Adrenal gland (tissue), 12 donors: ENCODE measurements around the gene GLRA2. TPM values are rescaled to one million over a fixed set of nuclear protein-coding genes. Genes with fewer than 3 reads are reported as not detected.
A peak's percentile ranks its signal among the peaks of the same experiment; 100 is the strongest.

Experiments used
- DNase-seq, 7 donors: peaks; one replicate each; pipeline ENCODE4 v3.0.0-alpha.2; 2019 to 2020
- H3K27ac ChIP-seq, 5 donors: fragments of 200-600 bp; sonication (generic) in 4 of 5; 1 replicate in 3 of 5; 2 replicates in 2 of 5; pipeline versions ENCODE4 v1.5.1 to v1.8.0; 2016 to 2020; ENCODE audit warnings: mild to moderate bottlenecking in 1 of 5
- H3K27me3 ChIP-seq: fragments of 200-600 bp; 2 replicates; pipeline ENCODE4 v1.8.0; 2021
- H3K36me3 ChIP-seq, 2 donors: fragments of 200-600 bp; replicated peaks in 1 of 2; 1 replicate in 1 of 2; 2 replicates in 1 of 2; pipeline versions ENCODE4 v1.5.1 to v1.8.0; 2018 to 2022
- H3K4me1 ChIP-seq, 2 donors: fragments of 200-600 bp; replicated peaks in 1 of 2; 1 replicate in 1 of 2; 2 replicates in 1 of 2; pipeline versions ENCODE4 v1.5.1 to v1.8.0; 2018 to 2021
- H3K4me3 ChIP-seq, 4 donors: fragments of 200-600 bp; sonication (generic) in 3 of 4; one replicate each; pipeline ENCODE4 v1.5.1; 2016 to 2018
- H3K9me3 ChIP-seq, 3 donors: fragments of 200-600 bp; sonication (generic) in 1 of 3; replicated peaks in 1 of 3; 1 replicate in 2 of 3; 2 replicates in 1 of 3; pipeline versions ENCODE4 v1.5.1 to v1.8.0; 2016 to 2021
- CTCF ChIP-seq, 6 experiments: fragments of 450-650 bp in 4 of 6; fragments of 200-600 bp in 2 of 6; sonication (generic) in 1 of 6; IDR thresholded peaks; 1 replicate in 5 of 6; 2 replicates in 1 of 6; pipeline versions ENCODE4 v1.5.1 to v1.8.0; 2016 to 2021; ENCODE audit warnings: antibody characterized with exemption in 6 of 6, mild to moderate bottlenecking in 2 of 6, moderate library complexity in 1 of 6
- POLR2A ChIP-seq, 2 donors: fragments of 450-650 bp; IDR thresholded peaks; one replicate each; pipeline ENCODE4 v1.6.1; 2017; ENCODE audit warnings: antibody characterized with exemption in 2 of 2, mild to moderate bottlenecking in 2 of 2, moderate library complexity in 1 of 2
- whole genome bisulfite sequencing, 4 donors: extraction: QIAGEN DNeasy Blood & Tissue Kit in 2 of 4; methylation state at CpG; one replicate each; pipeline versions ENCODE4 v1.1.5 to v1.1.7; 2013 to 2017; 5-methylcytosine and 5-hydroxymethylcytosine counted together
- intact Hi-C, 2 donors: fragments of 100-400 bp; cut with DNase I; formaldehyde crosslinking; loops; one replicate each; pipeline versions ENCODE4 v1.14.1 to v1.15.0; 2022 to 2023
- polyA plus RNA-seq, 3 donors: library from polyadenylated mRNA; stranded (reverse); fragments of 200-250 nt in 2 of 3; fragments of 350-450 nt in 1 of 3; fragmentation: Illumina TruSeq in 1 of 3; extraction: RNeasy Lipid Tissue Mini Kit (QIAGEN cat#74804) in 1 of 3; gene quantifications; one replicate each; pipeline ENCODE4 v1.2.3, GENCODE V29; 2013 to 2014
- total RNA-seq, 9 donors: library from RNA; depleted of rRNA in 4 of 9; stranded (reverse); fragments of >200 nt in 4 of 9; fragments of 120-200 nt in 1 of 9; fragmentation: NEBNext Ultra II Directional in 1 of 9; extraction: Animal tissue kit (Norgen Biotek cat#: 25700) in 1 of 9; gene quantifications; one replicate each; pipeline versions ENCODE4 v1.1.0 to v1.2.4, GENCODE V29; 2013 to 2023
- donor health status: healthy with polysubstance abuse.
- donor health status: Bipolar disorder and iron deficiency.
- donor health status: DM: yes; HTN: yes; CAD: no.
- donor health status: DM: no; HTN: no; CAD: no.
- donor health status: DM: no; HTN: no; CAD: no.
- donor health status: DM: yes; HTN: yes; CAD: no.

GLRA2 gene
- total and polyA plus RNA-seq, 12 donors, result 0.34 TPM; not detected in 11

DNA sequence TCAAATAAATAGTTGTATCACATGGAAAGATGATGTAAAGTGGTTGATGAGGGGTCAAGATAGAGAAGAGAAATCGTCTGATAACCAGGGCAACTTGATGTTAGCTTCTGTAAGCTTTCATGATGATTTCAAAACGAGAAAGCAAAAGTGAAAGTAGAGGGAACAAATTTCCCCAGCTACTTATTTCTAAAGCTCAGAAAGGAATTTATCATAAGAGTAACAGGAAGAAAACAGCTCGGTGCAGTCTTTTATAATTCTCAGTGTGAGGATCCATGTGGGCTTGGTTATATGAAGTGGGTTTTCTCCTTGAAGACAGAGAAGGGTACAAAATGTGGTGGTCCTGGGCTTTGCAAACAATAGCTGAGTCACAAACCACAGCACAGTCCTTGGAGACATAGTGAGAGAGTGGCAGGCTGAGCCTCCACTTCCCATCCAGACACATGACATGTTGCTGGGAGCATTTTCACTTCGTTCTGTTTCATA lies 32.1 kb upstream of the GLRA2 start:
- peak in 1 of 7 donors; percentile 1 for DNase-seq
- WGBS, 4 donors, result 3 to 12% (median 8%) methylated on average over 4 of the region's 4 CpGs
- Histone ChIP-seq H3K27me3 (peaks cover 6% of the 10 kb centered on the region), H3K4me1 (no peaks in the 10 kb centered on the region), H3K9me3 (no peaks in the 10 kb centered on the region), H3K36me3 (no peaks in the 10 kb centered on the region), H3K27ac (peak overlapping the region in 1 of 5 donors; percentile 0), H3K4me3 (peak overlapping the region in 1 of 4 donors; percentile 25)
- TF ChIP-seq CTCF (IDR thresholded peaks at IDR 0.05), result no peak
- TF ChIP-seq POLR2A (IDR thresholded peaks at IDR 0.05), result no peak
- intact Hi-C loops, result no loop called here

DNA sequence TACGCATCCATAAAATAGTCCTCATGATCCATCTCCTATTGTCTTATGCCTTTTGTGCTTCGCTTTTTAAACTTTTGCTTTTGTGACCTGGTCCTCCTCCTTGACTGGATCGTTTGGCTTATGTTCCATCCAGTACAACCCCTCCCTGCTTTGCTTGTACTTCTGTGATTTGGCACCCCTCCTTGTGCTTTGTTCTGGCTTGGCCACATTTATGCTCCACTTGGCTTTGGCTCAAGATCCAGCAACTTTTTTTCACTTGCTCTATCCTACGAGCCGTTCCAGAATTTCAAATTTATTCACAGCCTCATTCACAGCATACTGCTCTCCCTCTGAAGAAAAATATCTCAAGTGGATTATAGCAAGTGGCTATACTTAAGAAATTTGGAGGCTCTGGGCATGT lies 28.0 kb upstream of the GLRA2 start:
- no peak for TF ChIP-seq POLR2A (IDR thresholded peaks at IDR 0.05)
- TF ChIP-seq CTCF (IDR thresholded peaks at IDR 0.05), result no peak
- Histone ChIP-seq H3K9me3 (no peaks in the 10 kb centered on the region), H3K27ac (no peak overlapping the region), H3K36me3 (no peaks in the 10 kb centered on the region), H3K27me3 (peaks cover 10% of the 10 kb centered on the region), H3K4me3 (no peak overlapping the region), H3K4me1 (no peaks in the 10 kb centered on the region)
- WGBS, 4 donors, result 41 to 71% (median 56%) methylated on average over 5 of the region's 5 CpGs
- DNase-seq, result no peak
- intact Hi-C loops, result no loop called here

GRCh38 chrX:14504960-14505538 lies 24.3 kb upstream of the GLRA2 start:
- H3K27me3 ChIP-seq, result peaks cover 12% of the 10 kb centered on the region
- no peak overlapping the region for H3K27ac ChIP-seq
- TF ChIP-seq CTCF (IDR thresholded peaks at IDR 0.05) (no peak), POLR2A (IDR thresholded peaks at IDR 0.05) (no peak)
- intact Hi-C loops, result no loop called here
- no peaks in the 10 kb centered on the region for H3K4me1 ChIP-seq
- no peaks in the 10 kb centered on the region for H3K9me3 ChIP-seq
- H3K36me3 ChIP-seq, result no peaks in the 10 kb centered on the region
- DNase-seq, result no peak
- 50 to 77% (median 62%) methylated on average over 1 of the region's 1 CpG for WGBS, 4 donors
- H3K4me3 ChIP-seq, result no peak overlapping the region

GRCh38 chrX:14505648-14506047 lies 23.7 kb upstream of the GLRA2 start:
- Histone ChIP-seq H3K4me3 (no peak overlapping the region), H3K27me3 (peaks cover 16% of the 10 kb centered on the region), H3K27ac (no peak overlapping the region), H3K36me3 (no peaks in the 10 kb centered on the region), H3K4me1 (no peaks in the 10 kb centered on the region), H3K9me3 (no peaks in the 10 kb centered on the region)
- DNase-seq, result no peak
- intact Hi-C loops, result no loop called here
- TF ChIP-seq CTCF (IDR thresholded peaks at IDR 0.05), result no peak
- no peak for TF ChIP-seq POLR2A (IDR thresholded peaks at IDR 0.05)
- WGBS, 4 donors, result 54 to 71% (median 61%) methylated on average over 1 of the region's 1 CpG
